GM12878 (cell line): ENCODE data around the gene TP53INP2.

Experiments
- CBX3 ChIP-seq: fragments of 200-600 bp; sonication (generic); IDR thresholded peaks from 2 replicates; pipeline ENCODE4 v1.6.1; 2016; ENCODE audit warnings: low read depth, borderline replicate concordance
- JUNB ChIP-seq: IDR thresholded peaks from 2 replicates; pipeline ENCODE4 v1.6.1; 2016; ENCODE audit warnings: antibody characterized with exemption, mild to moderate bottlenecking
- POLR2A ChIP-seq: IDR thresholded peaks from 2 replicates; pipeline ENCODE4 v1.6.1; 2011; ENCODE audit warnings: low read depth, mild to moderate bottlenecking, low read length
- TF ChIP-seq, protein P1 (sequence below), 3 experiments: IDR thresholded peaks in 2 of 3; conservative IDR thresholded peaks in 1 of 3; 2 replicates each; pipeline ENCODE4 v1.5.1; 2011; ENCODE audit warnings: low read depth in 3 of 3, low read length in 3 of 3, mild to moderate bottlenecking in 3 of 3, control low read depth in 2 of 3, moderate library complexity in 2 of 3, inconsistent platforms in 1 of 3, mixed read lengths in 1 of 3; ENCODE audit not compliant: control insufficient read depth in 2 of 3, insufficient read depth in 1 of 3; ENCODE audit errors: extremely low read depth in 1 of 3

- TF ChIP-seq CBX3, result no peak
- TF ChIP-seq, protein P1, sequence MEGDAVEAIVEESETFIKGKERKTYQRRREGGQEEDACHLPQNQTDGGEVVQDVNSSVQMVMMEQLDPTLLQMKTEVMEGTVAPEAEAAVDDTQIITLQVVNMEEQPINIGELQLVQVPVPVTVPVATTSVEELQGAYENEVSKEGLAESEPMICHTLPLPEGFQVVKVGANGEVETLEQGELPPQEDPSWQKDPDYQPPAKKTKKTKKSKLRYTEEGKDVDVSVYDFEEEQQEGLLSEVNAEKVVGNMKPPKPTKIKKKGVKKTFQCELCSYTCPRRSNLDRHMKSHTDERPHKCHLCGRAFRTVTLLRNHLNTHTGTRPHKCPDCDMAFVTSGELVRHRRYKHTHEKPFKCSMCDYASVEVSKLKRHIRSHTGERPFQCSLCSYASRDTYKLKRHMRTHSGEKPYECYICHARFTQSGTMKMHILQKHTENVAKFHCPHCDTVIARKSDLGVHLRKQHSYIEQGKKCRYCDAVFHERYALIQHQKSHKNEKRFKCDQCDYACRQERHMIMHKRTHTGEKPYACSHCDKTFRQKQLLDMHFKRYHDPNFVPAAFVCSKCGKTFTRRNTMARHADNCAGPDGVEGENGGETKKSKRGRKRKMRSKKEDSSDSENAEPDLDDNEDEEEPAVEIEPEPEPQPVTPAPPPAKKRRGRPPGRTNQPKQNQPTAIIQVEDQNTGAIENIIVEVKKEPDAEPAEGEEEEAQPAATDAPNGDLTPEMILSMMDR (IDR thresholded peaks at IDR 0.05 in 2 of 3, conservative IDR thresholded peaks at IDR 0.05 in 1 of 3; ENCODE audit: control insufficient read depth in 2 of 3, extremely low read depth in 1 of 3, insufficient read depth in 1 of 3, low read depth in 3 of 3, low read length in 3 of 3), result no peak
- TF ChIP-seq JUNB, result no peak
- no peak for TF ChIP-seq POLR2A
These were observed 42.5 kb downstream of the TP53INP2 start for GRCh38 chr20:34746674-34747073.
